Right atrium auricular region (tissue), 2 donors: ENCODE measurements around the gene RANBP1. TPM values are rescaled to one million over a fixed set of nuclear protein-coding genes. Genes with fewer than 3 reads are reported as not detected.

Source experiments
- DNase-seq: peaks from one replicate; pipeline ENCODE4 v3.0.0-alpha.2; 2019; ENCODE audit warnings: low spot score
- H3K27ac ChIP-seq, 2 donors: fragments of 200-600 bp; sonication (generic); 1 replicate in 1 of 2; 2 replicates in 1 of 2; pipeline ENCODE4 v1.5.1; 2016 to 2019
- H3K27me3 ChIP-seq, 2 donors: fragments of 200-600 bp; sonication (generic); one replicate each; pipeline versions ENCODE4 v1.5.1 to v1.6.0; 2017 to 2019
- H3K36me3 ChIP-seq: fragments of 200-600 bp; sonication (generic); one replicate; pipeline ENCODE4 v1.5.1; 2016
- H3K4me1 ChIP-seq, 2 donors: fragments of 200-600 bp; sonication (generic); one replicate each; pipeline versions ENCODE4 v1.5.1 to v1.6.0; 2017 to 2019
- H3K4me3 ChIP-seq, 2 donors: fragments of 200-600 bp; sonication (generic); 1 replicate in 1 of 2; 2 replicates in 1 of 2; pipeline ENCODE4 v1.5.1; 2017 to 2019; ENCODE audit warnings: mild to moderate bottlenecking in 1 of 2, moderate library complexity in 1 of 2
- H3K9me3 ChIP-seq, 2 donors: fragments of 200-600 bp; sonication (generic); one replicate each; pipeline ENCODE4 v1.5.1; 2019
- CTCF ChIP-seq, 2 donors: fragments of 200-600 bp; sonication (generic); IDR thresholded peaks; one replicate each; pipeline ENCODE4 v1.5.1; 2019; ENCODE audit warnings: antibody characterized with exemption in 2 of 2
- total RNA-seq, 2 donors: library from RNA; depleted of rRNA; stranded (reverse); fragments of >200 nt; gene quantifications; one replicate each; pipeline ENCODE4 v1.1.0, GENCODE V29; 2016

The RANBP1 gene
- total RNA-seq, 2 donors from 2014 or later = 63.6 to 96.5 TPM

- Histone ChIP-seq H3K4me3 (no peak overlapping the region), H3K9me3 (no peaks in the 10 kb centered on the region), H3K27ac (no peak overlapping the region), H3K36me3 (no peaks in the 10 kb centered on the region), H3K27me3 (no peaks in the 10 kb centered on the region), H3K4me1 (no peaks in the 10 kb centered on the region)
- DNase-seq = no peak
- no peak for TF ChIP-seq CTCF (IDR thresholded peaks at IDR 0.05)
Measured at GRCh38 chr22:20152464-20152890, 36.6 kb downstream of the RANBP1 start.

DNA sequence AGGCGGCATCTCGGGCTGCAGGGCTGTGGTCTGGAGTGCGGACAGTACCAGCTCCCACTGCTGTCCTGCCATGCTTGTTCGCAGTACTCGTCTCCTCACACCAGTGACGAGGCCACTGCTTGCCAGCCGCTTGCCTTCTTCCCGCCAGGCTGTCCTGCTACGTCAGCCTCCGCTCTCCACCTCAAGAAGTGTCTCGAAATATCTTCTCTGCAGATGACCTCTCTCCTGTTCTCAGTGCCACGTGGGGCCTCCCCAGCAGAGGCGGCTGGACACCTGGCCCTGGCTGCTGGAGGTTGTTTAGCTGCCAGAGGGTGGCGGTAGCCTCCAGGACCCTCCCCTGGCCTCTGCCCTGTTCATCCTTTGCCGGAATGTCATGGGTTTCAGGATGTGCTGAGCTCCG, 38.0 kb downstream of the RANBP1 start:
- no peaks in the 10 kb centered on the region for H3K9me3 ChIP-seq
- no peaks in the 10 kb centered on the region for H3K27me3 ChIP-seq
- H3K27ac ChIP-seq = no peak overlapping the region
- no peaks in the 10 kb centered on the region for H3K36me3 ChIP-seq
- DNase-seq = no peak
- H3K4me3 ChIP-seq = no peak overlapping the region
- H3K4me1 ChIP-seq = no peaks in the 10 kb centered on the region
- no peak for TF ChIP-seq CTCF (IDR thresholded peaks at IDR 0.05)

DNA sequence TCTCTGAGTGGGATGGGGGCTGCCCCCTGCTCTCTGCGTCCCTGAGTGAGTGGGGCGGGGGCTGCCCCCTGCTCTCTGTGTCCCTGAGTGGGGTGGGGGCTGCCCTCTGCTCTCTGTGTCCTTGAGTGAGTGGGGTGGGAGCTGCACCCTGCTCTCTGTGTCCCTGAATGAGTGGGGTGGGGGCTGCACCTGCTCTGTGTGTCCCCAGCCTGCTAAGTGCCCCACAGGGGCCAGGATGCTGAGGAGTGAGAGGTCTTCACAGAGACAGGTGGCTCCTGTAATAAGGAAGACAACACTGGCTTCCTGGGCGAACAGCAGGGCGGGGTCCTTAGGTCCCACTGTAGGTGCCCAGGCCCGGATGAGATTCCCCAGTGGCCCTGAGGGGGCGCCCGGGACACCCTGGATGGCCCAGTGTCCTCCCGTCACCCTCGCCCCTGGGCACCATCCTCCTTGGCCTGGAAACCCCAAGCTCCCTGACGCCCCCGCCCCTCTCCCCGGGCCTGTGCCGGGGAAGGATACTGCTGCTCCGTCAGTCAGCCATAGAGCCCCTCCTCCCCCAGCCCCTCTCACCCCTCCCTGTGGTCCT, 38.8 kb downstream of the RANBP1 start:
- no peaks in the 10 kb centered on the region for H3K27me3 ChIP-seq
- H3K9me3 ChIP-seq = no peaks in the 10 kb centered on the region
- H3K4me3 ChIP-seq = peak overlapping the region in 1 of 2 donors; percentile 29
- no peak overlapping the region for H3K27ac ChIP-seq
- H3K4me1 ChIP-seq = no peaks in the 10 kb centered on the region
- DNase-seq = no peak
- H3K36me3 ChIP-seq = no peaks in the 10 kb centered on the region
- TF ChIP-seq CTCF (IDR thresholded peaks at IDR 0.05) = no peak

GRCh38 chr22:20155330-20156041, 39.6 kb downstream of the RANBP1 start:
- peak overlapping the region in 1 of 2 donors; percentile 29 for H3K4me3 ChIP-seq
- DNase-seq = no peak
- H3K9me3 ChIP-seq = no peaks in the 10 kb centered on the region
- no peak overlapping the region for H3K27ac ChIP-seq
- no peak for TF ChIP-seq CTCF (IDR thresholded peaks at IDR 0.05)
- H3K4me1 ChIP-seq = no peaks in the 10 kb centered on the region
- H3K36me3 ChIP-seq = no peaks in the 10 kb centered on the region
- H3K27me3 ChIP-seq = no peaks in the 10 kb centered on the region

DNA sequence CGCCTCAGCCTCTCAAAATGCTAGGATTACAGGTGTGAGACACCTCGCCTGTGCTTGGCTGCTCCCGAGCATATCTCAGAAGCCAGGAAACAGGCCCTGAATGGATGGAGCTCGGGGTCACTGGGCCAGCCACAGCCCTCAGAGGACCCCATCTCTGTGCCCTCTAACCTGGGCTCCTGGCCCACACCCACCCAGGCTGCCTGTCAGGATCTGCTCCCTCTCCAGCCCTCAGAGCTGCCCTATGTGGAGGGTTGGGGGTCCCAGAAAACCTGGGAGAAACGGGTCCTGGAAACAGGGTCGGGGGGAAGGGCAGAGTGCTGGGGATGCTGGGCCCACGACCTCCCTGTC, 40.1 kb downstream of the RANBP1 start:
- H3K4me1 ChIP-seq = no peaks in the 10 kb centered on the region
- no peak for TF ChIP-seq CTCF (IDR thresholded peaks at IDR 0.05)
- DNase-seq = no peak
- no peak overlapping the region for H3K27ac ChIP-seq
- H3K9me3 ChIP-seq = no peaks in the 10 kb centered on the region
- no peak overlapping the region for H3K4me3 ChIP-seq
- no peaks in the 10 kb centered on the region for H3K27me3 ChIP-seq
- no peaks in the 10 kb centered on the region for H3K36me3 ChIP-seq
